HL-60/S4 treated with phorbol 12-myristate 13-acetate at 8.2 ng/mL for 4 days and 3 days (cell line): ENCODE measurements around the gene NBEAL1.
"Not testable (repeated sequence)": the region's sequence is repeated elsewhere in the genome, so short reads cannot be mapped to it uniquely, and the experiment has no call there.

Source experiments
- in situ Hi-C: fragments of 300-500 bp; cut with MboI; formaldehyde crosslinking; loops from 2 replicates; pipeline ENCODE4 v1.15.0; 2022; ENCODE audit warnings: low sequenced_read_pairs

NBEAL1 gene

GRCh38 chr2:203038586-203038985, 23.9 kb downstream of the NBEAL1 start:
- in situ Hi-C loops = no loop called here

DNA sequence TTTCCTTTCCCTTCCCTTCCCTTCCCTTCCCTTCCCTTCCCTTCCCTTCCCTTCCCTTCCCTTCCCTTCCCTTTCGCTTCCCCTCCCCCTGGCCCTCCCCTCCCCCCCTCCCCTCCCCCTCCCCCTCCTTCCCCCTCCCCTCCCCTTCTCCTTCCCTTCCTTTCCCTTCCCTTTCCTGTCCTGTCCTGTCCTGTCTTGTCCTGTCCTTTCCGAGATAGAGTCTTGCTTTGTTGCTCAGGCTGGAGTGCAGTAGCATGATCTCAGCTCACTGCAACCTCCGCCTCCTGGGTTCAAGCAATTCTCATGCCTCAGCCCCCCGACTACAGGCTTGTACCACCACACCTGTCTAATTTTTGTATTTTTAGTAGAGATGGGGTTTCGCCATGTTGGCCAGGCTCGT, 24.5 kb downstream of the NBEAL1 start:
- in situ Hi-C loops = not testable (repeated sequence)

GRCh38 chr2:203040966-203041521, 26.4 kb downstream of the NBEAL1 start:
- in situ Hi-C loops = no loop called here

DNA sequence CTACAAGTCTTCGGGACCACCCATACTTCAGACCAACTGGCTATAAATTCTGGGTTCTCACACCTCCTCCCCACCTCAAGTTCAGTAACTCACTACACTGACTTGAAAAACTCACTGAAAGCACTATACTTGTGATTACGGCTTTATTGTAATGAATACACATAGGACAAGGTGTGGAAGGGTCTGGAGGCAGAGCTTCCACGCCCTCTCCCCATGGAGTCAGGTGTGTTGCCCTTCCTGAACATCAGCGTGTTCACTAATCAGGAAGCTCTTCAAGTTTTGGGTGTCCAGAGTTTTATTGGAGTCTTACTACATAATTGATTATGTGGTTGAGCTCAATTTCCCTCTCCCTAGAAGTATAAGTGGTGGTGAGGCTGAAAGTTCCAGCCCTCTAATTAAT, 27.5 kb downstream of the NBEAL1 start:
- in situ Hi-C loops = no loop called here

DNA sequence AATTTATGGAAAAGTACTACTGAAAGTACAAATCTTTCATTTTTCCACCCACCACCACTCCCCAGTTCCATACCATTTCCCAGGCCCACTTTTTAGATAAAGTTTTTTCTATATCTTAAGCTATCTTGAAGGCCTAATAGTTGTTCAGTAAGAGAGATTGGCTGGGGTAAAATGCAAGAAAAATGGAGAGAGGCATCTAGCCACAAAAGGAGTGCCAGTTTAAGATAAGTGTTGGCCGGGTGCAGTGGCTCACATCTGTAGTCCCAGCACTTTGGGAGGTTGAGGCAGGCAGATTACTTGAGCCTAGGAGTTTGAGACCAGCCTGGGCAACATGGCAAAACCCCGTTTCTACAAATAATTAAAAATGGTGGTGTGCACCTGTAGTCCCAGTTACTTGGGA, 28.6 kb downstream of the NBEAL1 start:
- in situ Hi-C loops = no loop called here

- in situ Hi-C loops = no loop called here
These were observed 31.2 kb downstream of the NBEAL1 start for GRCh38 chr2:203045867-203046266.

GRCh38 chr2:203052539-203052938, 37.9 kb downstream of the NBEAL1 start:
- in situ Hi-C loops = no loop called here

DNA sequence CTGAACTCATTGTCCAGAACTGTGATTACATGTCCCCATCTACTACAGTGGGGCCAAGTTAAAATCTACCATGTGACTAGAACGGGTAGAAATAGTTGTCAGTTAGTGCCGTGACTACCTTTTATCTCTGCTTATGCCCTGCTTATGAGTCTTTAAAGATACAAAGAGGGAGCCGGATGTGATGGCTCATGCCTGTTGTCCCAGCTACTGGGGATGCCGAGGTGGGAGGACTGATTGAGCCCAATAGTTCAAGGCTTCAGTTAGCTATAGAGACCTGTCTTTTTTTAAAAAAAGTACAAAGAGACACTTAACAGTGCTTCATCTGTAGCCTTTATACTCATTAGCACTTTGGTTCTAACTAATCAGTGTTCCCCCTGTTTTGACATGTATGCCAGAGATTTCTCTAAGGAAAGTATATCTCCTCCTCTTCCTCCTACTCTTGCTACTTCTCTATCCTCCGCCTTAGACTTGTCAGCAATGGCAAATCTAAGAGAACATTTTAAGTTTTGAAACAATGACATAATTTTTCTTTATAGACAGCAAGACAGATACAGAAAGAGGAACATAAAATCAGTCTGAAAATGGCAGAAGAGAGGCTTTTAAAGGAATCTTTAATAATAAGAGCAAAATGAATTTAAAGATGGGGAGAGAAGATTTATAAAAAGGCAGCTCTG, 45.0 kb downstream of the NBEAL1 start:
- in situ Hi-C loops = no loop called here

- in situ Hi-C loops = no loop called here
These were observed 46.7 kb downstream of the NBEAL1 start for GRCh38 chr2:203061346-203061745.

- in situ Hi-C loops = no loop called here
These were observed 47.5 kb downstream of the NBEAL1 start for GRCh38 chr2:203062126-203062525.

DNA sequence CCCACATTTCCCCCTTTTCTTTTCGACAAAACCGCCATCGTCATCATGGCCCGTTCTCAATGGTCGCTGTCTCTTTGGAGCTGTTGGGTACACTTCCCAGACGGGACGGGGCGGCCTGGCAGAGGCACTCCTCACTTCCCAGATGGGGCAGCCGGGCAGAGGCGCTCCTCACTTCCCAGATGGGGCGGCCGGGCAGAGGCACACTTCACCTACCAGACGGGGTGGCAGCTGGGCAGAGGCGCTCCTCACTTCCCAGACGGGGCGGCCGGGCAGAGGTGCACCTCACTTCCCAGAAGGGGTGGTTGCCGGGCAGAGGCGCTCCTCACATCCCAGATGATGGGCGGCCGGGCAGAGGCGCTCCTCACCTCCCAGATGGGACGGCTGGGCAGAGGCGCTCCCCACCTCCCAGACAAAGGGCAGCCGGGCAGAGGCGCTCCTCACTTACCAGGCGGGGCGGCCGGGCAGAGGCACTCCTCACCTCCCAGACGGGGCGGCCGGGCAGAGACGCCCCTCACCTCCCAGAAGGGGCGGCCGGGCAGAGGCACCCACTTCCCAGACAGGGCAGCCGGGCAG, 51.9 kb downstream of the NBEAL1 start:
- in situ Hi-C loops = not testable (repeated sequence)

DNA sequence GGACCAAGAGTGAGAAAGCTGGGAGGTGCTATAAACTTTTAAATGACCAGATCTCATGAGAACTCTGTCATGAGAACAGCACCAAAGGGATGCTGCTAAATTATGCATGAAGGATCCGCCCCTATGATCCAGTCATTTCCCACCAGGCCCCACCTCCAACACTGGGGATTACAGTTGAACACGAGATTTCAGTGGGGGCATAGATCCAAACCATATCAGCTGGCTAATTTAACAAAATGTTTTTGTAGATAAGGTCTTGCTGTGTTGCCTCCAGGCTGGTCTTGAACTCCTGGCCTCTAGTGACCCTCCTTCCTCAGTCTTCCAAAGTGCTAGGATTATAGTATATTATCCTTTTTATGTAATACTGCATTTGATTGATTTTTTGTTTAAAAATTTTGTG, 56.0 kb downstream of the NBEAL1 start:
- in situ Hi-C loops = no loop called here

DNA sequence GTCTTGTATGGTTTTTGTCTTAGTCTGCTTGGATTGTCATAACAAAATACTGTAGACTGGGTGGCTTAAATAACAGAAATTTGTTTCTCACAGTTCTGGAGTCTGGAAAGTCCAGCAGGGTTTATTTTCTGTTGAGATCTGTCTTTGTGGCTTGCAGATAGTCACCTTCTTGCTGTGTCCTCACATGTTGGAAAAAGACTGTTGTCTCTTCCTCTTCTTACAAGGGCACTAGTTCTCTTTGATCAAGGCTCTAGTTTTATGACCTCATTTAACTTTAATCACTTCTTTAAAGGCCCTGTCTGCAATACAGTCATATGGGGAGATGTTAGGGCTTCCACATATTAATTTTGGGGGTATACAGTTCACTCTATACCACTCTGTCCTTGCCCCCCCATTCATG, 56.5 kb downstream of the NBEAL1 start:
- in situ Hi-C loops = no loop called here

DNA sequence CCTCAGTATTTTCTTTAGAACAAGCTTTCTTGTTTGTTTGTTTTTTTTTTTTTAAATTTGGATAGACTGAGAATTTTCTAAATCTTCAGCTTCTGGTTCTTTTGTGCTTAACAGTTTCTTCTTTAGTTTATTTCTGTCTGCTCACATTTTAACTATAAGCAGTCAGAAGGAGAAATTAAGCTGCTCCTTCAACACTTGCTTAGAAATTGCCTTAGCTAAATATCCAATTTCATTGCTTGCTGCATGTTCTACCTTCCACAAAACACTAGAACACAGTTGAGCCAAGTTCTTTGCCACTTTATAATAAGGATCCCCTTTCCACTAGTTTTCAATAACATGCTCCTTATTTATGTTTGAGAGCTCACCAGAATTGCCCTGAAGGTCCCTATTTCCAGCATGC, 57.7 kb downstream of the NBEAL1 start:
- in situ Hi-C loops = no loop called here

GRCh38 chr2:203077451-203077850, 62.8 kb downstream of the NBEAL1 start:
- in situ Hi-C loops = no loop called here

GRCh38 chr2:203080447-203081045, 65.9 kb downstream of the NBEAL1 start:
- in situ Hi-C loops = no loop called here

- in situ Hi-C loops = no loop called here
These were observed 68.7 kb downstream of the NBEAL1 start for GRCh38 chr2:203083328-203083727.

- in situ Hi-C loops = not testable (repeated sequence)
These were observed 71.7 kb downstream of the NBEAL1 start for GRCh38 chr2:203086381-203086780.

DNA sequence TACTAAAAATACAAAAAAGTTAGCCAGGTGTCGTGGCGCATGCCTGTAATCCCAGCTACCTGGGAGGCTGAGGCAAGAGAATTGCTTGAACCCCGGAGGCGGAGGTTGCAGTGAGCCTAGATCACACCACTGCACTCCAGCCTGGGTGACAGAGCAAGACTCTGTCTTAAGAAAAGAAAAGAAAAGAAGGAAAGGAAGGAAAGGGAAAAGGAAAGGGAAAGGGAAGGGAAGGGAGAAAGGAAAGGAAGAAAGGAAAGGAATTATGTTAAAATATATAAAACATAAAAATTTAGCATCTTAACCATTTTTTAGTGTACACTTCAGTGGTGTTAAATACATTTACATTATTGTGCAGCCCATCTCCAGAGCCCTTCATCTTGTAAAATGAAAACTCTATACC, 76.0 kb downstream of the NBEAL1 start:
- in situ Hi-C loops = not testable (repeated sequence)

DNA sequence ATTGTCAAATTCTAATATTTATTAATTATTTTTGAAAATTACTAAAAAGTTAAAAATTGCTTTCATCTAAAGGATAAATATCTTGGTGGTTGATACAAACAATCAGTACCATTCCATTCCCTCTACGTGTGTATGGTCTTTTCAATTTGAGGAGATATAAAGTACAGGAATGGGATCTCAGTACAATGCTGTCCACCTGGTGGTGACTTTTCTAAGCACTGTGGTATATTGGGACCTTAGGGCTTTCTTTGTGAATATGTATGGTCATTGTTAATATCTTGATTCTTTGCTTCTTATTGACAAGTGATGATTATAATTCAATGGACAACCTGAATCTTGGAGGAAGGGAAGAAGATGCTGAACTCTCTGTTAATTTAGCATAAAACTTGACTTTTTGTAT, 83.1 kb downstream of the NBEAL1 start:
- in situ Hi-C loops = no loop called here

GRCh38 chr2:203102357-203102756, 87.7 kb downstream of the NBEAL1 start:
- in situ Hi-C loops = not testable (repeated sequence)

- in situ Hi-C loops = no loop called here
These were observed 89.6 kb downstream of the NBEAL1 start for GRCh38 chr2:203104273-203104672.
